HepG2 (cell line): ENCODE data around the gene INTS4. TPM values are rescaled to one million over a fixed set of nuclear protein-coding genes. Genes with fewer than 3 reads are reported as not detected.

ENCODE experiments used
- BATF2 ChIP-seq: sonication (generic); formaldehyde crosslinking; IDR thresholded peaks from 2 replicates; pipeline ENCODE4 v1.8.0; 2022; ENCODE audit warnings: mild to moderate bottlenecking, missing genetic modification reagents, moderate library complexity
- BORCS8-MEF2B ChIP-seq: sonication (generic); formaldehyde crosslinking; IDR thresholded peaks from 2 replicates; pipeline ENCODE4 v1.8.0; 2022; ENCODE audit warnings: mild to moderate bottlenecking, missing genetic modification reagents
- CENPT ChIP-seq: sonication (generic); formaldehyde crosslinking; IDR thresholded peaks from 2 replicates; pipeline ENCODE4 v1.8.0; 2022; ENCODE audit warnings: low read depth, mild to moderate bottlenecking, moderate library complexity, missing genetic modification reagents
- FOXO1 ChIP-seq: sonication (generic); formaldehyde crosslinking; IDR thresholded peaks from 2 replicates; pipeline ENCODE4 v1.4.0; 2020; ENCODE audit warnings: missing genetic modification reagents
- GATA4 ChIP-seq: sonication (generic); IDR thresholded peaks from 2 replicates; pipeline ENCODE4 v1.6.1; 2016; ENCODE audit warnings: antibody characterized with exemption, low read depth, borderline replicate concordance
- IRF9 ChIP-seq: sonication (generic); formaldehyde crosslinking; IDR thresholded peaks from 2 replicates; pipeline ENCODE4 v1.8.0; 2022; ENCODE audit warnings: missing genetic modification reagents, mild to moderate bottlenecking, borderline replicate concordance
- MAF1 ChIP-seq: sonication (generic); formaldehyde crosslinking; IDR thresholded peaks from 2 replicates; pipeline ENCODE4 v1.5.0; 2020; ENCODE audit warnings: missing genetic modification reagents, borderline replicate concordance
- RFX5 ChIP-seq: IDR thresholded peaks from 2 replicates; pipeline ENCODE4 v1.6.1; 2011; ENCODE audit warnings: low read depth, low read length, improper control_type of control experiment
- SNAPC2 ChIP-seq: sonication (generic); formaldehyde crosslinking; IDR thresholded peaks from 2 replicates; pipeline ENCODE4 v1.8.1; 2022; ENCODE audit warnings: mild to moderate bottlenecking, missing genetic modification reagents
- SRY ChIP-seq: sonication (generic); formaldehyde crosslinking; IDR thresholded peaks from 2 replicates; pipeline ENCODE4 v1.8.0; 2022; ENCODE audit warnings: mild to moderate bottlenecking, missing genetic modification reagents
- THAP8 ChIP-seq: sonication (generic); formaldehyde crosslinking; IDR thresholded peaks from 2 replicates; pipeline ENCODE4 v1.5.1; 2020; ENCODE audit warnings: missing genetic modification reagents, mild to moderate bottlenecking, borderline replicate concordance
- ZBTB3 ChIP-seq: sonication (generic); formaldehyde crosslinking; IDR thresholded peaks from 2 replicates; pipeline ENCODE4 v1.4.0; 2020; ENCODE audit warnings: low read depth, mild to moderate bottlenecking, moderate library complexity, missing genetic modification reagents, borderline replicate concordance
- ZFP1 ChIP-seq: IDR thresholded peaks from 2 replicates; pipeline ENCODE4 v1.6.1; 2016
- ZFP82 ChIP-seq: sonication (generic); formaldehyde crosslinking; IDR thresholded peaks from 2 replicates; pipeline ENCODE4 v1.5.1; 2020; ENCODE audit warnings: mild to moderate bottlenecking, missing genetic modification reagents, borderline replicate concordance
- ZFX ChIP-seq: sonication (generic); formaldehyde crosslinking; IDR thresholded peaks from 2 replicates; pipeline ENCODE4 v1.4.0; 2020; ENCODE audit warnings: mild to moderate bottlenecking, low read depth, missing genetic modification reagents, moderate library complexity
- ZFY ChIP-seq: sonication (generic); formaldehyde crosslinking; IDR thresholded peaks from 2 replicates; pipeline ENCODE4 v1.4.0; 2020; ENCODE audit warnings: missing genetic modification reagents
- ZNF224 ChIP-seq: sonication (generic); formaldehyde crosslinking; IDR thresholded peaks from 2 replicates; pipeline ENCODE4 v1.5.0; 2020; ENCODE audit warnings: mild to moderate bottlenecking, missing genetic modification reagents
- ZNF430 ChIP-seq: sonication (generic); formaldehyde crosslinking; IDR thresholded peaks from 2 replicates; pipeline ENCODE4 v1.9.0; 2021; ENCODE audit warnings: mild to moderate bottlenecking, missing genetic modification reagents
- ZNF543 ChIP-seq: sonication (generic); formaldehyde crosslinking; IDR thresholded peaks from 2 replicates; pipeline ENCODE4 v1.4.0; 2020; ENCODE audit warnings: mild to moderate bottlenecking, missing genetic modification reagents
- ZNF619 ChIP-seq: sonication (generic); formaldehyde crosslinking; IDR thresholded peaks from 2 replicates; pipeline ENCODE4 v1.4.0; 2020; ENCODE audit warnings: mild to moderate bottlenecking, missing genetic modification reagents
- ZNF790 ChIP-seq: sonication (generic); formaldehyde crosslinking; IDR thresholded peaks from 2 replicates; pipeline ENCODE4 v1.8.0; 2022; ENCODE audit warnings: missing genetic modification reagents, mild to moderate bottlenecking, borderline replicate concordance
- polyA plus RNA-seq, 8 experiments: library from polyadenylated mRNA; depleted of rRNA in 3 of 8; stranded (reverse) in 7 of 8; unstranded in 1 of 8; fragments of >200 nt; fragmentation: Illumina TruSeq in 4 of 8; extraction: Trizol in 4 of 8; gene quantifications; 2 replicates each; pipeline versions ENCODE4 v1.2.1 to v1.2.3, GENCODE V29; 2011 to 2016; ENCODE audit warnings: low read depth in 4 of 8, missing spikeins in 1 of 8, mixed read lengths in 1 of 8; ENCODE audit not compliant: insufficient read depth in 1 of 8
- total RNA-seq, 5 experiments: library from RNA; depleted of rRNA; stranded (reverse); fragments of >200 nt; fragmentation: Illumina TruSeq; extraction: Trizol; gene quantifications; 2 replicates each; pipeline ENCODE4 v1.2.3, GENCODE V29; 2016; ENCODE audit warnings: low read depth in 1 of 5
- TF ChIP-seq, protein P1 (sequence below): sonication (generic); formaldehyde crosslinking; IDR thresholded peaks from 2 replicates; pipeline ENCODE4 v1.4.0; 2020; ENCODE audit warnings: missing genetic modification reagents

The INTS4 gene
- total and polyA plus RNA-seq, 2 of the 13 experiments (the other 11 are each of a cell fraction or from before 2014, with no cell fraction given): 37.3 to 44.8 TPM

GRCh38 chr11:77994434-77995362 is at the start of gene INTS4 (continued):
- TF ChIP-seq GATA4 (no peak; the same call in 1 of the 2 replicates), RFX5 (no peak; the same call in 1 of the 2 replicates), ZFY (CRISPR knock-in tag) (peak; percentile 82), SNAPC2 (no peak), ZNF790 (CRISPR knock-in tag) (no peak), SRY (CRISPR knock-in tag) (no peak), THAP8 (CRISPR knock-in tag) (no peak), FOXO1 (CRISPR knock-in tag) (peak; percentile 70), ZNF619 (CRISPR knock-in tag) (no peak), MAF1 (CRISPR knock-in tag) (no peak), ZNF543 (peak; percentile 49), ZBTB3 (CRISPR knock-in tag) (0 out of 2 replicates have a peak, but pooled peaks have one; percentile 42), CENPT (CRISPR knock-in tag) (no peak), ZNF430 (CRISPR knock-in tag) (peak; percentile 93), BATF2 (CRISPR knock-in tag) (no peak), ZFP82 (CRISPR knock-in tag) (no peak), ZFX (CRISPR knock-in tag) (peak; percentile 86), BORCS8-MEF2B (CRISPR knock-in tag) (no peak), IRF9 (no peak), ZFP1 (CRISPR knock-in tag) (no peak; the same call in 1 of the 2 replicates), ZNF224 (CRISPR knock-in tag) (0 out of 2 replicates have a peak, but pooled peaks have one; percentile 42)
- TF ChIP-seq, protein P1, sequence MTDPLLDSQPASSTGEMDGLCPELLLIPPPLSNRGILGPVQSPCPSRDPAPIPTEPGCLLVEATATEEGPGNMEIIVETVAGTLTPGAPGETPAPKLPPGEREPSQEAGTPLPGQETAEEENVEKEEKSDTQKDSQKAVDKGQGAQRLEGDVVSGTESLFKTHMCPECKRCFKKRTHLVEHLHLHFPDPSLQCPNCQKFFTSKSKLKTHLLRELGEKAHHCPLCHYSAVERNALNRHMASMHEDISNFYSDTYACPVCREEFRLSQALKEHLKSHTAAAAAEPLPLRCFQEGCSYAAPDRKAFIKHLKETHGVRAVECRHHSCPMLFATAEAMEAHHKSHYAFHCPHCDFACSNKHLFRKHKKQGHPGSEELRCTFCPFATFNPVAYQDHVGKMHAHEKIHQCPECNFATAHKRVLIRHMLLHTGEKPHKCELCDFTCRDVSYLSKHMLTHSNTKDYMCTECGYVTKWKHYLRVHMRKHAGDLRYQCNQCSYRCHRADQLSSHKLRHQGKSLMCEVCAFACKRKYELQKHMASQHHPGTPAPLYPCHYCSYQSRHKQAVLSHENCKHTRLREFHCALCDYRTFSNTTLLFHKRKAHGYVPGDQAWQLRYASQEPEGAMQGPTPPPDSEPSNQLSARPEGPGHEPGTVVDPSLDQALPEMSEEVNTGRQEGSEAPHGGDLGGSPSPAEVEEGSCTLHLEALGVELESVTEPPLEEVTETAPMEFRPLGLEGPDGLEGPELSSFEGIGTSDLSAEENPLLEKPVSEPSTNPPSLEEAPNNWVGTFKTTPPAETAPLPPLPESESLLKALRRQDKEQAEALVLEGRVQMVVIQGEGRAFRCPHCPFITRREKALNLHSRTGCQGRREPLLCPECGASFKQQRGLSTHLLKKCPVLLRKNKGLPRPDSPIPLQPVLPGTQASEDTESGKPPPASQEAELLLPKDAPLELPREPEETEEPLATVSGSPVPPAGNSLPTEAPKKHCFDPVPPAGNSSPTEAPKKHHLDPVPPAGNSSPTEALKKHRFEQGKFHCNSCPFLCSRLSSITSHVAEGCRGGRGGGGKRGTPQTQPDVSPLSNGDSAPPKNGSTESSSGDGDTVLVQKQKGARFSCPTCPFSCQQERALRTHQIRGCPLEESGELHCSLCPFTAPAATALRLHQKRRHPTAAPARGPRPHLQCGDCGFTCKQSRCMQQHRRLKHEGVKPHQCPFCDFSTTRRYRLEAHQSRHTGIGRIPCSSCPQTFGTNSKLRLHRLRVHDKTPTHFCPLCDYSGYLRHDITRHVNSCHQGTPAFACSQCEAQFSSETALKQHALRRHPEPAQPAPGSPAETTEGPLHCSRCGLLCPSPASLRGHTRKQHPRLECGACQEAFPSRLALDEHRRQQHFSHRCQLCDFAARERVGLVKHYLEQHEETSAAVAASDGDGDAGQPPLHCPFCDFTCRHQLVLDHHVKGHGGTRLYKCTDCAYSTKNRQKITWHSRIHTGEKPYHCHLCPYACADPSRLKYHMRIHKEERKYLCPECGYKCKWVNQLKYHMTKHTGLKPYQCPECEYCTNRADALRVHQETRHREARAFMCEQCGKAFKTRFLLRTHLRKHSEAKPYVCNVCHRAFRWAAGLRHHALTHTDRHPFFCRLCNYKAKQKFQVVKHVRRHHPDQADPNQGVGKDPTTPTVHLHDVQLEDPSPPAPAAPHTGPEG (CRISPR knock-in tag): no peak
